NCI-H2196 treated with DMSO at 0.1 percent for 48 hours (cell line): ENCODE results near the gene MYO1F.
A peak's percentile ranks its signal among the peaks of the same experiment; 100 is the strongest.
"Not testable (repeated sequence)": the region's sequence is repeated elsewhere in the genome, so short reads cannot be mapped to it uniquely, and the experiment has no call there.

Source experiments
- DNase-seq: peaks from one replicate; lab custom pipeline; 2025; ENCODE audit not compliant: unreplicated experiment; lab: John Stamatoyannopoulos, UW

MYO1F gene

GRCh38 chr19:8567522-8568172, 9.6 kb downstream of the MYO1F start:
- DNase-seq, result no peak

- DNase-seq, result no peak
These were observed 10.4 kb downstream of the MYO1F start for GRCh38 chr19:8566855-8567254.

- DNase-seq, result not testable (repeated sequence)
These were observed 12.4 kb downstream of the MYO1F start for GRCh38 chr19:8564866-8565265.

GRCh38 chr19:8561075-8561764, 16.0 kb downstream of the MYO1F start:
- no peak for DNase-seq

GRCh38 chr19:8558325-8558724, 18.9 kb downstream of the MYO1F start:
- no peak for DNase-seq

- no peak for DNase-seq
These were observed 19.5 kb downstream of the MYO1F start for GRCh38 chr19:8557642-8558238.

GRCh38 chr19:8553729-8554128, 23.5 kb downstream of the MYO1F start:
- not testable (repeated sequence) for DNase-seq

- DNase-seq, result no peak
These were observed 24.4 kb downstream of the MYO1F start for GRCh38 chr19:8552810-8553209.

- no peak for DNase-seq
These were observed 27.2 kb downstream of the MYO1F start for GRCh38 chr19:8550070-8550469.

- no peak for DNase-seq
These were observed 31.5 kb downstream of the MYO1F start for GRCh38 chr19:8545743-8546142.

- no peak for DNase-seq
These were observed 33.1 kb downstream of the MYO1F start for GRCh38 chr19:8544168-8544567.

GRCh38 chr19:8539621-8540149, 37.6 kb downstream of the MYO1F start:
- no peak for DNase-seq

GRCh38 chr19:8537099-8537498, 40.1 kb downstream of the MYO1F start:
- DNase-seq, result no peak

- DNase-seq, result no peak
These were observed 41.0 kb downstream of the MYO1F start for GRCh38 chr19:8536282-8536681.

- no peak for DNase-seq
These were observed 45.0 kb downstream of the MYO1F start for GRCh38 chr19:8532225-8532624.

GRCh38 chr19:8531470-8531869, 45.8 kb downstream of the MYO1F start:
- DNase-seq, result no peak

- no peak for DNase-seq
These were observed 47.1 kb downstream of the MYO1F start for GRCh38 chr19:8530061-8530679.

- no peak for DNase-seq
These were observed 47.8 kb downstream of the MYO1F start for GRCh38 chr19:8529369-8530006.

- DNase-seq, result no peak
These were observed 48.7 kb downstream of the MYO1F start for GRCh38 chr19:8528500-8528899.

- peak; percentile 61 for DNase-seq
These were observed 50.7 kb downstream of the MYO1F start for GRCh38 chr19:8526345-8527091.

- no peak for DNase-seq
These were observed 51.9 kb downstream of the MYO1F start for GRCh38 chr19:8525401-8525684.
